GM19467 (cell line): Measurements from ENCODE around the gene SHH.

ENCODE experiments used
- ATAC-seq: cut with Tn5 transposase; IDR thresholded peaks from one replicate; pipeline ENCODE4 v1.9.1; 2021; ENCODE audit warnings: mild to moderate bottlenecking, moderate library complexity; ENCODE audit not compliant: unreplicated experiment

The SHH gene

GRCh38 chr7:155811895-155812761, at the start of gene SHH:
SHH (minus strand) TSS chr7:155812463; CDS start chr7:155812122, 341 bp downstream.
- no peak for ATAC-seq

- no peak for ATAC-seq
These were observed 49.2 kb upstream of the SHH start for GRCh38 chr7:155861480-155861868.

- no peak for ATAC-seq
These were observed 48.7 kb upstream of the SHH start for GRCh38 chr7:155860840-155861479.

GRCh38 chr7:155860461-155860839, 48.2 kb upstream of the SHH start:
- ATAC-seq: no peak

- ATAC-seq: no peak
These were observed 46.3 kb upstream of the SHH start for GRCh38 chr7:155858521-155859061.

- ATAC-seq: no peak
These were observed 44.9 kb upstream of the SHH start for GRCh38 chr7:155857141-155857540.

GRCh38 chr7:155856656-155857055, 44.4 kb upstream of the SHH start:
- no peak for ATAC-seq

- ATAC-seq: no peak
These were observed 40.4 kb upstream of the SHH start for GRCh38 chr7:155852426-155853301.

- ATAC-seq: no peak
These were observed 39.6 kb upstream of the SHH start for GRCh38 chr7:155851892-155852291.

- no peak for ATAC-seq
These were observed 38.8 kb upstream of the SHH start for GRCh38 chr7:155850766-155851678.

- ATAC-seq: no peak
These were observed 37.8 kb upstream of the SHH start for GRCh38 chr7:155850001-155850436.

GRCh38 chr7:155848691-155849669, 36.7 kb upstream of the SHH start:
- ATAC-seq: no peak

- ATAC-seq: no peak
These were observed 35.7 kb upstream of the SHH start for GRCh38 chr7:155847821-155848435.

- ATAC-seq: no peak
These were observed 34.7 kb upstream of the SHH start for GRCh38 chr7:155846936-155847335.

GRCh38 chr7:155846156-155846555, 33.9 kb upstream of the SHH start:
- ATAC-seq: no peak

- no peak for ATAC-seq
These were observed 33.0 kb upstream of the SHH start for GRCh38 chr7:155845226-155845625.

- no peak for ATAC-seq
These were observed 32.3 kb upstream of the SHH start for GRCh38 chr7:155844526-155844925.

GRCh38 chr7:155844019-155844453, 31.8 kb upstream of the SHH start:
- ATAC-seq: no peak
